HG03135 (cell line): ENCODE data around the gene IER3.

Experiments
- ATAC-seq: cut with Tn5 transposase; IDR thresholded peaks from one replicate; pipeline ENCODE4 v1.9.1; 2021; ENCODE audit warnings: mild to moderate bottlenecking, moderate library complexity; ENCODE audit not compliant: unreplicated experiment

IER3 gene

GRCh38 chr6:30709101-30709868 is 35.1 kb downstream of the IER3 start:
- ATAC-seq = no peak

- ATAC-seq = no peak
These were observed 37.0 kb downstream of the IER3 start for GRCh38 chr6:30707281-30707850.

- ATAC-seq = no peak
These were observed 38.7 kb downstream of the IER3 start for GRCh38 chr6:30705620-30706019.

- ATAC-seq = no peak
These were observed 40.5 kb downstream of the IER3 start for GRCh38 chr6:30703821-30704220.

GRCh38 chr6:30703011-30703410 is 41.3 kb downstream of the IER3 start:
- ATAC-seq = no peak

GRCh38 chr6:30700340-30700739 is 44.0 kb downstream of the IER3 start:
- ATAC-seq = no peak

GRCh38 chr6:30696432-30696831 is 47.9 kb downstream of the IER3 start:
- no peak for ATAC-seq
